Forelimb muscle (tissue), 1 donor: Measurements from ENCODE around the gene ZBTB49. TPM values are rescaled to one million over a fixed set of nuclear protein-coding genes. Genes with fewer than 3 reads are reported as not detected.
"Not testable (repeated sequence)": the region's sequence is repeated elsewhere in the genome, so short reads cannot be mapped to it uniquely, and the experiment has no call there.

Experiments
- DNase-seq: peaks from one replicate; pipeline ENCODE4 v3.0.0-alpha.2; 2013; ENCODE audit warnings: low read depth
- polyA plus RNA-seq: library from polyadenylated mRNA; unstranded; fragments of 120-200 nt; gene quantifications from one replicate; pipeline ENCODE4 v1.2.1, GENCODE V29; 2013; ENCODE audit not compliant: insufficient read length

Gene ZBTB49
- polyA plus RNA-seq, 1 donor, result 6.5 TPM

GRCh38 chr4:4323705-4324534 is 33.9 kb downstream of the ZBTB49 start:
- DNase-seq, result no peak

- no peak for DNase-seq
These were observed 35.3 kb downstream of the ZBTB49 start for GRCh38 chr4:4325321-4325720.

GRCh38 chr4:4326166-4326565 is 36.1 kb downstream of the ZBTB49 start:
- no peak for DNase-seq

- DNase-seq, result peak; percentile 6
These were observed 37.6 kb downstream of the ZBTB49 start for GRCh38 chr4:4327652-4328121.

- DNase-seq, result no peak
These were observed 38.2 kb downstream of the ZBTB49 start for GRCh38 chr4:4328206-4328605.

- no peak for DNase-seq
These were observed 38.8 kb downstream of the ZBTB49 start for GRCh38 chr4:4328840-4329239.

GRCh38 chr4:4329496-4329895 is 39.4 kb downstream of the ZBTB49 start:
- no peak for DNase-seq

GRCh38 chr4:4330794-4331193 is 40.7 kb downstream of the ZBTB49 start:
- no peak for DNase-seq

GRCh38 chr4:4332529-4332928 is 42.5 kb downstream of the ZBTB49 start:
- no peak for DNase-seq

GRCh38 chr4:4333265-4333706 is 43.2 kb downstream of the ZBTB49 start:
- DNase-seq, result no peak

- no peak for DNase-seq
These were observed 44.9 kb downstream of the ZBTB49 start for GRCh38 chr4:4334798-4335520.

GRCh38 chr4:4338210-4339001 is 48.4 kb downstream of the ZBTB49 start:
- DNase-seq, result no peak

GRCh38 chr4:4339504-4340085 is 49.5 kb downstream of the ZBTB49 start:
- no peak for DNase-seq

- no peak for DNase-seq
These were observed 52.0 kb downstream of the ZBTB49 start for GRCh38 chr4:4341861-4342650.

- DNase-seq, result no peak
These were observed 53.0 kb downstream of the ZBTB49 start for GRCh38 chr4:4343038-4343437.

GRCh38 chr4:4344915-4345527 is 55.0 kb downstream of the ZBTB49 start:
- DNase-seq, result no peak

- DNase-seq, result no peak
These were observed 57.5 kb downstream of the ZBTB49 start for GRCh38 chr4:4347585-4347984.

GRCh38 chr4:4348585-4348984 is 58.5 kb downstream of the ZBTB49 start:
- DNase-seq, result not testable (repeated sequence)

GRCh38 chr4:4349867-4350266 is 59.8 kb downstream of the ZBTB49 start:
- no peak for DNase-seq

- no peak for DNase-seq
These were observed 60.9 kb downstream of the ZBTB49 start for GRCh38 chr4:4350909-4351308.
